IMR-90 (cell line): ENCODE results near the gene ZNF185. TPM values are rescaled to one million over a fixed set of nuclear protein-coding genes. Genes with fewer than 3 reads are reported as not detected.

Experiments
- ATAC-seq: fragments of 200-7000 bp; cut with Tn5 transposase; 2 replicates; pipeline ENCODE4 v1.9.1; 2020; ENCODE audit warnings: low read depth, mild to moderate bottlenecking, moderate library complexity
- BruUV-seq: library from RNA; stranded (reverse); fragments of 400-500 nt; replicated peaks from 2 replicates; lab custom pipeline; 2021; lab: Mats Ljungman, UMichigan
- CTCF ChIA-PET: fragments of 300-600 bp; formaldehyde crosslinking; extraction: SDS; loops from one replicate; lab custom pipeline; 2021; ENCODE audit warnings: antibody characterized with exemption; lab: Yijun Ruan, JAX
- POLR2A ChIA-PET: fragments of 300-600 bp; sonication (Branson Sonifier 250); formaldehyde crosslinking; loops from one replicate; lab custom pipeline; 2022; ENCODE audit warnings: antibody characterized with exemption; ENCODE audit not compliant: unreplicated experiment; lab: Charles Lee
- DNase-seq: peaks from one replicate; pipeline ENCODE4 v3.0.0; 2013
- H2AFZ ChIP-seq: replicated peaks from 2 replicates; pipeline ENCODE3; 2013; ENCODE audit warnings: low read length, mild to moderate bottlenecking; ENCODE audit not compliant: poor library complexity
- H2AK5ac ChIP-seq: 2 replicates; pipeline ENCODE4 v1.6.1; 2013; ENCODE audit warnings: low read depth, low read length, inconsistent platforms
- H2AK9ac ChIP-seq: replicated peaks from 2 replicates; pipeline ENCODE3; 2013; ENCODE audit warnings: mild to moderate bottlenecking, low read depth, low read length, moderate library complexity; ENCODE audit not compliant: poor library complexity
- H2BK120ac ChIP-seq: 2 replicates; pipeline ENCODE4 v1.6.1; 2013; ENCODE audit warnings: low read depth, low read length, inconsistent platforms
- H2BK15ac ChIP-seq: 3 replicates; pipeline ENCODE4 v1.6.1; 2013; ENCODE audit warnings: low read depth, low read length, inconsistent platforms
- H2BK20ac ChIP-seq: 2 replicates; pipeline ENCODE4 v1.6.1; 2013; ENCODE audit warnings: low read depth, mild to moderate bottlenecking, inconsistent platforms, low read length, moderate library complexity
- H2BK5ac ChIP-seq: 2 replicates; pipeline ENCODE4 v1.6.1; 2013; ENCODE audit warnings: mild to moderate bottlenecking, low read depth, low read length, inconsistent platforms; ENCODE audit not compliant: poor library complexity, severe bottlenecking
- H3K14ac ChIP-seq: replicated peaks from 2 replicates; pipeline ENCODE4 v1.6.1; 2013; ENCODE audit warnings: low read depth, low read length, inconsistent platforms
- H3K18ac ChIP-seq: 2 replicates; pipeline ENCODE4 v1.6.1; 2013; ENCODE audit warnings: low read depth, low read length, control low read depth
- H3K23ac ChIP-seq: 2 replicates; pipeline ENCODE4 v1.6.1; 2013; ENCODE audit warnings: low read depth, low read length, inconsistent platforms
- H3K27ac ChIP-seq: 2 replicates; pipeline ENCODE4 v1.5.1; 2013; ENCODE audit warnings: mild to moderate bottlenecking, control low read depth, low read length; ENCODE audit not compliant: insufficient read depth
- H3K27me3 ChIP-seq: 2 replicates; pipeline ENCODE4 v1.6.1; 2013; ENCODE audit warnings: low read length; ENCODE audit not compliant: control insufficient read depth, insufficient read depth
- H3K36me3 ChIP-seq: 2 replicates; pipeline ENCODE4 v1.6.1; 2013; ENCODE audit warnings: low read length, mixed read lengths; ENCODE audit not compliant: control insufficient read depth, insufficient read depth
- H3K4ac ChIP-seq: 2 replicates; pipeline ENCODE4 v1.6.1; 2013; ENCODE audit warnings: low read depth, low read length, inconsistent platforms
- H3K4me1 ChIP-seq: 2 replicates; pipeline ENCODE4 v1.6.1; 2013; ENCODE audit warnings: low read length, mixed read lengths; ENCODE audit not compliant: control insufficient read depth, insufficient read depth
- H3K4me2 ChIP-seq: 2 replicates; pipeline ENCODE4 v1.6.1; 2013; ENCODE audit warnings: low read depth, mild to moderate bottlenecking, control low read depth, low read length, moderate library complexity
- H3K4me3 ChIP-seq: 2 replicates; pipeline ENCODE4 v1.5.1; 2013; ENCODE audit warnings: low read depth, mild to moderate bottlenecking, control low read depth, low read length, moderate library complexity; ENCODE audit not compliant: insufficient read depth
- H3K56ac ChIP-seq: 2 replicates; pipeline ENCODE4 v1.6.1; 2013; ENCODE audit warnings: low read length, inconsistent platforms; ENCODE audit not compliant: insufficient read depth; ENCODE audit errors: extremely low read depth
- H3K79me1 ChIP-seq, 2 experiments: 2 replicates each; pipeline ENCODE4 v1.6.1; 2013; ENCODE audit warnings: low read length in 2 of 2, inconsistent platforms in 1 of 2, low read depth in 1 of 2
- H3K9ac ChIP-seq: 2 replicates; pipeline ENCODE4 v1.6.1; 2013; ENCODE audit warnings: low read depth, low read length, control low read depth
- H3K9me1 ChIP-seq: 2 replicates; pipeline ENCODE4 v1.6.1; 2013; ENCODE audit warnings: low read length, inconsistent platforms; ENCODE audit not compliant: insufficient read depth
- H3K9me3 ChIP-seq: 2 replicates; pipeline ENCODE4 v1.6.1; 2013; ENCODE audit warnings: low read length; ENCODE audit not compliant: control insufficient read depth, insufficient read depth
- H4K20me1 ChIP-seq: 2 replicates; pipeline ENCODE4 v1.6.1; 2013; ENCODE audit warnings: low read length, inconsistent platforms; ENCODE audit not compliant: insufficient read depth
- H4K5ac ChIP-seq: 2 replicates; pipeline ENCODE4 v1.6.1; 2013; ENCODE audit warnings: mild to moderate bottlenecking, low read depth, low read length, control low read depth
- H4K8ac ChIP-seq, 2 experiments: 2 replicates each; pipeline ENCODE4 v1.6.1; 2013; ENCODE audit warnings: low read depth in 2 of 2, low read length in 2 of 2, control low read depth in 1 of 2, inconsistent platforms in 1 of 2
- H4K91ac ChIP-seq: 2 replicates; pipeline ENCODE4 v1.6.1; 2013; ENCODE audit warnings: low read depth, low read length, inconsistent platforms; ENCODE audit not compliant: insufficient read depth
- CEBPB ChIP-seq: IDR thresholded peaks from 2 replicates; pipeline ENCODE4 v1.6.1; 2012; ENCODE audit warnings: low read depth, low read length, improper control_type of control experiment
- CHD1 ChIP-seq: IDR thresholded peaks from 2 replicates; pipeline ENCODE4 v1.6.1; 2012; ENCODE audit warnings: low read depth, low read length, improper control_type of control experiment
- FOS ChIP-seq: fragments of 150-350 bp; IDR thresholded peaks from 2 replicates; pipeline ENCODE4 v1.6.1; 2016; ENCODE audit warnings: low read depth, low read length
- MAFK ChIP-seq: IDR thresholded peaks from 2 replicates; pipeline ENCODE4 v1.6.1; 2012; ENCODE audit warnings: low read depth, low read length, improper control_type of control experiment
- NFE2L2 ChIP-seq: fragments of 150-350 bp; IDR thresholded peaks from 2 replicates; pipeline ENCODE4 v1.6.1; 2016; ENCODE audit warnings: low read depth, mild to moderate bottlenecking, low read length
- RAD21 ChIP-seq: IDR thresholded peaks from 2 replicates; pipeline ENCODE4 v1.6.1; 2012; ENCODE audit warnings: low read length, improper control_type of control experiment
- RFX5 ChIP-seq: IDR thresholded peaks from 2 replicates; pipeline ENCODE4 v1.8.0; 2012; ENCODE audit warnings: low read depth, mild to moderate bottlenecking, low read length, moderate library complexity
- USF2 ChIP-seq: fragments of 150-350 bp; IDR thresholded peaks from 2 replicates; pipeline ENCODE4 v1.6.1; 2017; ENCODE audit warnings: mild to moderate bottlenecking, antibody characterized with exemption, low read length, low read depth
- WGBS, 2 experiments: methylation state at CpG; one replicate each; pipeline versions ENCODE4 v1.1.5 to v1.1.7; 2013; ENCODE audit warnings: missing lambda C conversion rate in 2 of 2; ENCODE audit not compliant: insufficient read length in 1 of 2; ENCODE audit errors: extremely low coverage in 2 of 2; 5-methylcytosine and 5-hydroxymethylcytosine counted together
- dilution Hi-C: fragments of 300-500 bp; cut with HindIII; formaldehyde crosslinking; loops from one replicate; pipeline ENCODE4 v1.14.3; 2018; ENCODE audit warnings: low sequenced_read_pairs; ENCODE audit not compliant: unreplicated experiment
- in situ Hi-C: fragments of 300-500 bp; cut with MboI; formaldehyde crosslinking; loops from 3 replicates; pipeline ENCODE4 v1.14.3; 2019; ENCODE audit warnings: low sequenced_read_pairs, inconsistent platforms, mixed read lengths
- intact Hi-C: fragments of 100-400 bp; cut with micrococcal nuclease; formaldehyde crosslinking; loops from 2 replicates; pipeline ENCODE4 v1.10.0; 2022
- polyA plus RNA-seq, 3 experiments: library from polyadenylated mRNA; depleted of rRNA; stranded (reverse); fragments of >200 nt; gene quantifications; 2 replicates each; pipeline ENCODE4 v1.2.3, GENCODE V29; 2012; ENCODE audit warnings: low replicate concordance in 1 of 3
- total RNA-seq: library from RNA; depleted of rRNA; stranded (reverse); fragments of >200 nt; gene quantifications from 2 replicates; pipeline ENCODE4 v1.2.3, GENCODE V29; 2012

Gene ZNF185
- total and polyA plus RNA-seq, 2 of the 4 experiments (the other 2 are of a cell fraction), result 3.2 to 6.3 TPM

GRCh38 chrX:152876931-152877840 is 20.7 kb upstream of the ZNF185 start:
- no peak for ATAC-seq
- POLR2A ChIA-PET, result no interaction called here
- dilution Hi-C loops, result no loop called here

More at GRCh38 chrX:152876931-152877840, 20.7 kb upstream of the ZNF185 start:
- Histone ChIP-seq H3K27me3 (peaks cover 2% of the 10 kb centered on the region; the same call in 1 of the 2 replicates), H3K9me3 (peaks cover 11% of the 10 kb centered on the region; the same call in 1 of the 2 replicates), H3K4me3 (no peak overlapping the region), H3K36me3 (no peaks in the 10 kb centered on the region), H2BK20ac (no peak overlapping the region), H2AK5ac (no peak overlapping the region), H3K4ac (no peak overlapping the region), H2AK9ac (no peak overlapping the region), H3K27ac (no peak overlapping the region), H2BK15ac (no peak overlapping the region), H3K79me1 (no peaks in the 10 kb centered on the region), H2BK5ac (no peak overlapping the region), H3K23ac (no peak overlapping the region), H4K5ac (no peak overlapping the region), H3K9ac (no peak overlapping the region), H4K8ac (no peak overlapping the region), H4K20me1 (no peaks in the 10 kb centered on the region), H3K4me1 (no peaks in the 10 kb centered on the region), H3K56ac (no peak overlapping the region), H3K9me1 (no peaks in the 10 kb centered on the region), H3K14ac (no peak overlapping the region), H2AFZ (no peak overlapping the region), H3K4me2 (no peak overlapping the region), H3K18ac (no peak overlapping the region), H4K91ac (no peak overlapping the region), H2BK120ac (no peak overlapping the region)
- DNase-seq, result no peak
- CTCF ChIA-PET, result no interaction called here
- no peak for TF ChIP-seq CHD1
- TF ChIP-seq USF2, result no peak
- no peak for TF ChIP-seq CEBPB
- no peak for TF ChIP-seq RFX5
- TF ChIP-seq MAFK, result no peak
- TF ChIP-seq NFE2L2, result no peak
- TF ChIP-seq RAD21, result no peak
- TF ChIP-seq FOS, result no peak
- WGBS, 2 experiments, result 17% methylated on average over 1 of the region's 10 CpGs; no CpG with 5 or more reads in 1 of the 2 experiments
- BruUV-seq, result no TSS peak
- intact Hi-C loops (no loop called here), in situ Hi-C loops (no loop called here)
